GM19324 (cell line): ENCODE results near the gene SPAG17.

Experiments
- ATAC-seq: cut with Tn5 transposase; IDR thresholded peaks from one replicate; pipeline ENCODE4 v1.9.1; 2021; ENCODE audit warnings: mild to moderate bottlenecking, moderate library complexity; ENCODE audit not compliant: unreplicated experiment, low FRiP score

Gene SPAG17

GRCh38 chr1:117921991-117922390 is 263.0 kb downstream of the SPAG17 start:
- ATAC-seq = no peak

GRCh38 chr1:117919376-117919775 is 265.7 kb downstream of the SPAG17 start:
- ATAC-seq = no peak

- no peak for ATAC-seq
Observed at GRCh38 chr1:117911051-117911450, 274.0 kb downstream of the SPAG17 start.

GRCh38 chr1:117905019-117905418 is 280.0 kb downstream of the SPAG17 start:
- ATAC-seq = no peak

GRCh38 chr1:117904485-117904884 is 280.5 kb downstream of the SPAG17 start:
- no peak for ATAC-seq
